HAP-1 (cell line): ENCODE measurements around the gene LETM1.

Source experiments
- DNase-seq, 2 experiments: peaks; one replicate each; pipeline ENCODE4 v3.0.0-alpha.2; 2016 to 2020; ENCODE audit warnings: low spot score in 2 of 2
- H3K27me3 ChIP-seq: fragments of 250-450 bp; sonication (Bioruptor Pico); 2 replicates; pipeline ENCODE4 v1.5.1; 2020; ENCODE audit warnings: low read depth, mild to moderate bottlenecking, moderate library complexity
- H3K36me3 ChIP-seq: fragments of 250-450 bp; sonication (Bioruptor Pico); replicated peaks from 2 replicates; pipeline ENCODE4 v1.5.1; 2020; ENCODE audit warnings: mild to moderate bottlenecking
- H3K4me1 ChIP-seq: fragments of 250-450 bp; sonication (Bioruptor Pico); 2 replicates; pipeline ENCODE4 v1.5.1; 2020; ENCODE audit warnings: mild to moderate bottlenecking
- H3K4me3 ChIP-seq: fragments of 250-450 bp; sonication (Bioruptor Pico); 2 replicates; pipeline ENCODE4 v1.5.1; 2020; ENCODE audit warnings: mild to moderate bottlenecking, moderate library complexity
- H3K9me3 ChIP-seq: fragments of 250-450 bp; sonication (Bioruptor Pico); 2 replicates; pipeline ENCODE4 v1.5.1; 2020; ENCODE audit warnings: mild to moderate bottlenecking, moderate library complexity
- in situ Hi-C: fragments of 300-500 bp; cut with MboI; formaldehyde crosslinking; loops from 3 replicates; pipeline ENCODE4 v1.14.3; 2020; ENCODE audit warnings: low sequenced_read_pairs, inconsistent platforms, mixed read lengths

Gene LETM1

GRCh38 chr4:1856071-1856942 is at the start of gene LETM1:
LETM1 (minus strand) TSS chr4:1856156; CDS start chr4:1855950, 206 bp downstream.
- peak within 1 kb of the TSS; percentile 76 for H3K4me3 ChIP-seq
- H3K9me3 ChIP-seq, result no peaks in the 10 kb centered on the region
- peaks cover 3% of the 10 kb centered on the region; the same call in 1 of the 2 replicates for H3K4me1 ChIP-seq
- DNase-seq, result peak; percentile 93 to 95
- H3K36me3 ChIP-seq, result peaks cover 11% of the 10 kb centered on the region
- in situ Hi-C loops, result no loop called here
- no peaks in the 10 kb centered on the region for H3K27me3 ChIP-seq

GRCh38 chr4:1904042-1904441 is 48.1 kb upstream of the LETM1 start:
- Histone ChIP-seq H3K36me3 (peaks cover 83% of the 10 kb centered on the region), H3K4me3 (no peak overlapping the region), H3K9me3 (no peaks in the 10 kb centered on the region), H3K27me3 (no peaks in the 10 kb centered on the region), H3K4me1 (no peaks in the 10 kb centered on the region; the same call in 1 of the 2 replicates)
- in situ Hi-C loops, result loop anchor here (10.0 kb wide), 1 partner anchor 159 kb away; no protein-coding TSS in a partner anchor
- DNase-seq, result no peak

GRCh38 chr4:1903035-1903434 is 47.1 kb upstream of the LETM1 start:
- Histone ChIP-seq H3K4me3 (no peak overlapping the region), H3K36me3 (peaks cover 80% of the 10 kb centered on the region), H3K4me1 (no peaks in the 10 kb centered on the region; the same call in 1 of the 2 replicates), H3K27me3 (no peaks in the 10 kb centered on the region), H3K9me3 (no peaks in the 10 kb centered on the region)
- DNase-seq, result no peak
- in situ Hi-C loops, result loop anchor here (10.0 kb wide), 1 partner anchor 158 kb away; no protein-coding TSS in a partner anchor

- H3K4me3 ChIP-seq, result no peak overlapping the region
- H3K27me3 ChIP-seq, result no peaks in the 10 kb centered on the region
- in situ Hi-C loops, result loop anchor here (10.0 kb wide), 1 partner anchor 157 kb away; no protein-coding TSS in a partner anchor
- H3K4me1 ChIP-seq, result no peaks in the 10 kb centered on the region; the same call in 1 of the 2 replicates
- no peaks in the 10 kb centered on the region for H3K9me3 ChIP-seq
- peaks cover 75% of the 10 kb centered on the region for H3K36me3 ChIP-seq
- DNase-seq, result no peak
Measured at GRCh38 chr4:1902243-1902642, 46.3 kb upstream of the LETM1 start.

- Histone ChIP-seq H3K36me3 (peaks cover 65% of the 10 kb centered on the region), H3K4me3 (no peak overlapping the region), H3K9me3 (no peaks in the 10 kb centered on the region), H3K4me1 (no peaks in the 10 kb centered on the region; the same call in 1 of the 2 replicates), H3K27me3 (no peaks in the 10 kb centered on the region)
- in situ Hi-C loops, result loop anchor here (10.0 kb wide), 1 partner anchor 156 kb away; no protein-coding TSS in a partner anchor
- no peak for DNase-seq
Measured at GRCh38 chr4:1901127-1901526, 45.2 kb upstream of the LETM1 start.

GRCh38 chr4:1900624-1901023 is 44.7 kb upstream of the LETM1 start:
- Histone ChIP-seq H3K4me1 (no peaks in the 10 kb centered on the region; the same call in 1 of the 2 replicates), H3K9me3 (no peaks in the 10 kb centered on the region), H3K4me3 (no peak overlapping the region), H3K27me3 (no peaks in the 10 kb centered on the region), H3K36me3 (peaks cover 60% of the 10 kb centered on the region)
- in situ Hi-C loops, result loop anchor here (10.0 kb wide), 1 partner anchor 156 kb away; no protein-coding TSS in a partner anchor
- no peak for DNase-seq

GRCh38 chr4:1900087-1900433 is 44.1 kb upstream of the LETM1 start:
- Histone ChIP-seq H3K4me3 (no peak overlapping the region), H3K36me3 (peaks cover 57% of the 10 kb centered on the region), H3K27me3 (no peaks in the 10 kb centered on the region), H3K4me1 (no peaks in the 10 kb centered on the region; the same call in 1 of the 2 replicates), H3K9me3 (no peaks in the 10 kb centered on the region)
- DNase-seq, result no peak
- in situ Hi-C loops, result loop anchor here (10.0 kb wide), 1 partner anchor 155 kb away; no protein-coding TSS in a partner anchor

GRCh38 chr4:1899149-1900086 is 43.5 kb upstream of the LETM1 start:
- H3K4me3 ChIP-seq, result no peak overlapping the region
- no peaks in the 10 kb centered on the region for H3K9me3 ChIP-seq
- in situ Hi-C loops, result loop anchor here (10.0 kb wide), 1 partner anchor 155 kb away; no protein-coding TSS in a partner anchor
- peaks cover 55% of the 10 kb centered on the region for H3K36me3 ChIP-seq
- H3K4me1 ChIP-seq, result no peaks in the 10 kb centered on the region; the same call in 1 of the 2 replicates
- peak; percentile 67 to 84 for DNase-seq
- H3K27me3 ChIP-seq, result no peaks in the 10 kb centered on the region

GRCh38 chr4:1898681-1899080 is 42.7 kb upstream of the LETM1 start:
- H3K4me3 ChIP-seq, result no peak overlapping the region
- no peak for DNase-seq
- in situ Hi-C loops, result no loop called here
- no peaks in the 10 kb centered on the region for H3K9me3 ChIP-seq
- no peaks in the 10 kb centered on the region for H3K27me3 ChIP-seq
- peaks cover 53% of the 10 kb centered on the region for H3K36me3 ChIP-seq
- no peaks in the 10 kb centered on the region; the same call in 1 of the 2 replicates for H3K4me1 ChIP-seq

- Histone ChIP-seq H3K27me3 (no peaks in the 10 kb centered on the region), H3K4me1 (no peaks in the 10 kb centered on the region; the same call in 1 of the 2 replicates), H3K4me3 (no peak overlapping the region), H3K36me3 (peaks cover 49% of the 10 kb centered on the region), H3K9me3 (no peaks in the 10 kb centered on the region)
- no peak for DNase-seq
- in situ Hi-C loops, result no loop called here
Measured at GRCh38 chr4:1898007-1898406, 42.1 kb upstream of the LETM1 start.

- Histone ChIP-seq H3K4me1 (no peaks in the 10 kb centered on the region; the same call in 1 of the 2 replicates), H3K4me3 (no peak overlapping the region), H3K27me3 (no peaks in the 10 kb centered on the region), H3K9me3 (no peaks in the 10 kb centered on the region), H3K36me3 (peaks cover 35% of the 10 kb centered on the region)
- no peak for DNase-seq
- in situ Hi-C loops, result no loop called here
Measured at GRCh38 chr4:1896658-1896991, 40.7 kb upstream of the LETM1 start.

- Histone ChIP-seq H3K36me3 (peaks cover 30% of the 10 kb centered on the region), H3K4me3 (no peak overlapping the region), H3K9me3 (no peaks in the 10 kb centered on the region), H3K4me1 (no peaks in the 10 kb centered on the region; the same call in 1 of the 2 replicates), H3K27me3 (no peaks in the 10 kb centered on the region)
- in situ Hi-C loops, result no loop called here
- no peak for DNase-seq
Measured at GRCh38 chr4:1895971-1896657, 40.2 kb upstream of the LETM1 start.
